A172 (cell line): Measurements from ENCODE around the gene NXN. TPM values are rescaled to one million over a fixed set of nuclear protein-coding genes. Genes with fewer than 3 reads are reported as not detected.
A peak's percentile ranks its signal among the peaks of the same experiment; 100 is the strongest.
"Not testable (repeated sequence)": the region's sequence is repeated elsewhere in the genome, so short reads cannot be mapped to it uniquely, and the experiment has no call there.

Source experiments
- DNase-seq: peaks from one replicate; pipeline ENCODE4 v3.0.0-alpha.2; 2015; ENCODE audit warnings: low spot score
- total RNA-seq: library from RNA; depleted of rRNA; stranded (reverse); fragments of >200 nt; shearing (Covaris generic); gene quantifications from 2 replicates; pipeline ENCODE4 v1.2.3, GENCODE V29; 2014

NXN gene
- total RNA-seq, 1 experiment from 2014 or later, result 7.2 TPM

DNA sequence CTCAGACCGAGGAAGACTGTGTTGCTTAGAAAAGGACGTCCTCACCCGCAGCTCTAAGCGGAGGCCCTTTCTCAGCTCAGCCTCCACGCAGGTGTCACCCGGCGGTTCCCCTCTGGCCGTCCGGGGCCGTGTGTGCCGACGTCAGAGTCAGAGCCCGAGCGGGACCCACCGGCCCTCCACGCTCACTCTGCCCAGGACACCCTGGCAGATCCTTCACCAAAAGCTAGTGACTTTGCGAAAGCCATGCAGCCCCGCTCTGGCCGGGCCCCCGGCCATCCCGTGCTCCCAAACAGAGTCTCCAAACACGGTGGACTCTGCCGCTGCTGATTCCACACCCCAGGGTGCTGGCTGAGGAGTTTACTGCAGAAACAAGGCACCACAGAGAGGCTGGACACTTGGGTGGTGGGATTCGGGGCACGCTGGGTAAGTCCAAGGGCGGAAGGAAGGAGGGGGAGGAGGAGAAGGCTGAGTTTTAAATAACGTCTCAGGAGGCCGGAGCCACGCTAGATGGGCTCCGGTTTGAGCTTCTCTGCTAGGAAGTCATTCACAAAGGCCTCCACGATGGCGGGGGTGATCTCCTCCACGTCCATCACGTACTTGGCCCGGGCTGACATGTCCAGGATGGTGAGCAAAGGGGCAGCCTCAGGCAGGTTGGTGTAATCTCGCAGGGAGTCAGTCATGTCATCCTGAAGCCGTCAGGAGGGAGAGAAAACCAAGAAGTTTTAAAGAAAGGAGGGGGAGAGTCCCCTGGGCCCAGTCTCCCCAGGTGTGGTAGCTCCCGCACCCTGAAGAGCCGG, 178.9 kb downstream of the NXN start:
- no peak for DNase-seq

DNA sequence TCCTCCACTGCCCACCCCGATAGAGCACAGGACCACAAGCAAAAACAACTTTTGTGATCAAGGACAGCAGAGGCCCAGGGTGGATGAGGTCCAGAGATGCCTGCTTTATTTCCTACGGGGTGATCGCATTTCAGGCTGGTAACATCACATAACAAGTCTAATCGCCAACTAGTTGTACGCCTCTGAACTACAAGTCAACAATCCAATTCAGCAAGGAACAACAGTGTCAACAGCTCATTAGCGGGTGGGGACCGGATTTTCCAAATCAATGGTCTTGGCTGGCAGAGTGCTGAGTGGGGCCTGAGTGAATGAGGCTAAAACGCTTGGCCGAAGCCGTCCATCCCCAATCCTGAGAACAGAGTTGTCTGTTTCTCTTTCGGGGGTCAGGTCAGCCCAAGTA, 180.3 kb downstream of the NXN start:
- DNase-seq, result no peak

DNA sequence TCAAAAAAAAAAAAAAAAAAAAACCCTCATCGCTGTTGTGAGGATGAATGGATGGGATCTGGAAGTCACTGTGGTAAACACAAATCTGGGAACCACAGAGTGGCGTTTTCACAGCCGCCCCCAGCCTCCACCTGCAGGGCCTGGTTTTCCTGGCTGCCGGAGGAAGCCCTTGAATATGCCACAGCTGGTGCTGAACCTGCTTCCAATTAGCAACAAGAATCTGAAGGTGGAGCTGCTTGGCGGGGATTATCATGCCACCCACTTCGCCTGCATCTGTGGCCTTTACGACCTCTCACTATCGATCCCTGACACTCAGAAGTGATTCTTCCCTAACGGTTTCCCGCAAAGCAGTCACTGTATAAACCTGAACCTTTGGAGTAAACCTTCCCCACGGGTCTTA, 181.3 kb downstream of the NXN start:
- no peak for DNase-seq

GRCh38 chr17:797236-797840, 182.2 kb downstream of the NXN start:
- no peak for DNase-seq

GRCh38 chr17:796609-797008, 183.0 kb downstream of the NXN start:
- DNase-seq, result no peak

GRCh38 chr17:795721-796120, 183.9 kb downstream of the NXN start:
- no peak for DNase-seq

DNA sequence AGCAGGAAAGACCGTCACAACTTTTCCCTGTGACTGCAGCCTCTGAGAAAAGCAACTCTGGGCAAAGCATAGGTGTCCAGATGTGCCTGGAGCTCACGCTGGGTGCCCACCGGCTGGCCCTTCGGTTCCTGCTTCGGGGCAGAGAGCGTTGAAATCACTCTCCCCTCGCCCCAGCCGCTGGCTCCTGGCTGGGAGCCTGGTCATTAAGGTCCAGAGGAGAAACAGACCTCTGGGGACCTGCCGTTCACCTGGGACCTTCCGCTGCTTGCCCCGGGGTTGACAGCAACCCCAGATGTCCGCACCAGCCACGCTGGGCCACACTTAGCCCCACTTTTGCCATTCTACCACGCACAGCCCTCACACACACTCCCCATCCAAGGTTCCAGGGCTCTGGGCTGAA, 184.3 kb downstream of the NXN start:
- no peak for DNase-seq

DNA sequence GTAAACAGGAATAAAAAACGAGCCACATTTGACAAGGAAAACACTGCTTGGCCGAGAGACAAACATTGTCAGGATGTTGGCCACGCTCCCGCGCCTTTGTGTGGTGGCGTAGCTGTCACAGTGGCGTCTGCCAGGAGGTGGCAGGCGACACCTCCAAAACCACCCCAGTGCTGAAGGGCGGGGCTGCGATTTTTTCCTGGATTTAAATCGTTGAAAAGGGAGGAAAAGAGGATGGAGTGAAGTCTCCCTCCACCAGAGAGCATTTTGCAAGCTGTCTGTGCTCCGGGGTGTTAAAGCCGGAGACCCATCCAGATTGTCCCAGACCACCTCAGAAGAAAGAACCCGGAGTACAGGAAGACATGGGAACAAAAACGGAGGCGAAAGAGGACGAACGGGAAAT, 184.7 kb downstream of the NXN start:
- peak; percentile 57 for DNase-seq

GRCh38 chr17:792277-792676, 187.3 kb downstream of the NXN start:
- no peak for DNase-seq

DNA sequence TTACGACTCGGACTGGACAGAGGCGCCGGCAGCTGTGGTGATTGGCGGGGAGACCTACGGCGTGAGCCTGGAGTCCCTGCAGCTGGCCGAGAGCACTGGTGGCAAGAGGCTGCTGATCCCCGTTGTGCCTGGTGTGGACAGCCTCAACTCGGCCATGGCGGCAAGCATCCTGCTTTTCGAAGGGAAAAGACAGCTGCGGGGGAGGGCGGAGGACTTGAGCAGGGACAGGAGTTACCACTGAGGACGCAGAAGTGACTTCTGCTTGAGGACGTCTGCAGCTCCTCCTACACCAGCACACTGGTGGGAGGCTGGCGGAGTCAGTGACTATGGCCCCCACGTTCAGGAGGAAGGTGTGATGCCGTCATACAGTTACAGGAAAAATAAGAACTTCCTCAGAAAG, 187.7 kb downstream of the NXN start:
- DNase-seq, result no peak

DNA sequence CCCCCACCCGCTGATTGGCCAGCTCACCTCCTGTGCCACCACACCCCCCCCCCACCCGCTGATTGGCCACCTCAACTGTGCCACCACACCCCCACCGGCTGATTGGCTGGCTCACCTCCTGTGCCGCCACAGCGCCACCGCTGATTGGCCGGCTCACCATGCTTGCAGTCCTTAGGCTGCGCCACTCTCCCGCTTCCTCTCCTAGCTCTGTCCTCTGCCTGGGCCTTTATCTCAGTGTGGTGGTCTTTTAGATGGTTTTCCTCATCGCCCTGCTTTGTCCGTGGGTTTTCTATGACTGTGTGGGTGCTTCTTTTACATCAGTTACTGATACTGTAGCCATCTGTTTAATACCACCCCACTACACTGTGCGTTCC, 188.7 kb downstream of the NXN start:
- DNase-seq, result not testable (repeated sequence)

DNA sequence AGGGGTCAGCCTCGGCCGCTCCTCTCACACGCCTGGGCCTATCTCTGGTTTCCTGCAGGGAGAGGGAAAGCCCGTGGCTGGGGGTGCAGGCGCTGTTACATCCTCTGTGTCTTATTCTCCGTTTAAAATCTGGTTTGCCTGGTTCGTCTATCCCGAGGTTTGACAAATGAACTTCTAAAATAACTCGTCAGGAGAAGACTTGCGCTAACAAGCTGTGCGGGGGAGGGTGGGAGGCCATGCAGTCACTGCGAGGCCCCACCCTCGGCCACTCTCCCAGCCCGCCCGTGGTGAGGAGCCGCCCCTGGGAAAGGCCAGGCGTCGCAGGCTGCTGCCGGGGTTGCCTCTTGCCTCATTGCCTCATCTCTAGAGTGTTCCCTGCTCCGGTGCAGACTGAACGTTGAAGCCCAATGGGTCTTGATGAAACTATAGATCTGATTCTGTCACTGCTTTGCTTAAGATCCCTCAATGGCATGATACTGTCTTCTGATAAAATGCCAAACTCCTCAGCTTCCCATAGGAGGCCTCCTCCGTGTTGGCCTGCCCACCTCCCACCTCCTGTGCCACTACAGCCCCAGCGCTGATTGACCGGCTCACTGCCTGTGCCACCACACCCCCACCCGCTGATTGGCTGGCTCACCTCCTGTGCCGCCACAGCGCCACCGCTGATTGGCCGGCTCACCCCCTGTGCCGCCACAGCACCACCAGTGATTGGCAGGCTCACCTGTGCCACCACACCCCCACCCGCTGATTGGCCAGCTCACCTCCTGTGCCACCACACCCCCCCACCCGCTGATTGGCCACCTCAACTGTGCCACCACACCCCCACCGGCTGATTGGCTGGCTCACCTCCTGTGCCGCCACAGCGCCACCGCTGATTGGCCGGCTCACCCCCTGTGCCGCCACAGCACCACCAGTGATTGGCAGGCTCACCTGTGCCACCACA, 189.4 kb downstream of the NXN start:
- not testable (repeated sequence) for DNase-seq

- no peak for DNase-seq
These were observed 190.3 kb downstream of the NXN start for GRCh38 chr17:789160-789840.

- no peak for DNase-seq
These were observed 191.0 kb downstream of the NXN start for GRCh38 chr17:788551-788950.

GRCh38 chr17:787641-788221, 191.8 kb downstream of the NXN start:
- no peak for DNase-seq

- DNase-seq, result not testable (repeated sequence)
These were observed 193.7 kb downstream of the NXN start for GRCh38 chr17:785901-786300.

DNA sequence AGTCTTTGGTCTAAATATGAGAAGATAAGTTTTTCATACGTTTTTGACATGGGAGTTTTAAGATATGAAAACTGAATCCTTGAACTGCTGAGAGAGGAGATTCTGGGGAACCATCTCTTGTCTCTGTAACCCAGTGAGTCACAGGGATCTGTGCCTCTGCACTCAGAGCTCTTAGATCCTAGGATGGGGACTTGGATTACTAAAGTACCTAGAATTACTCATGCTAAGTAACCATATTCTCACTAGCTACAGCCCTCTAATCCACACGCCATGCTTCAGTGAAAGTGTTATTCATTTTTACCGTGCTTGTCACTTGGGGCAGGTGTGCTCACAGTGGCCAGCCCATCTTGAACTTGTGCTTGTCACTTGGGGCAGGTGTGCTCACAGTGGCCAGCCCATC, 195.4 kb downstream of the NXN start:
- DNase-seq, result no peak

GRCh38 chr17:781805-782731, 197.5 kb downstream of the NXN start, which contains the start of the genes GLOD4 and MRM3:
GLOD4 (minus strand) TSS chr17:782280; CDS start chr17:782255, 25 bp downstream.
MRM3 (plus strand) TSS chr17:782353; CDS start chr17:782379, 26 bp downstream.
- DNase-seq, result peak; percentile 69

DNA sequence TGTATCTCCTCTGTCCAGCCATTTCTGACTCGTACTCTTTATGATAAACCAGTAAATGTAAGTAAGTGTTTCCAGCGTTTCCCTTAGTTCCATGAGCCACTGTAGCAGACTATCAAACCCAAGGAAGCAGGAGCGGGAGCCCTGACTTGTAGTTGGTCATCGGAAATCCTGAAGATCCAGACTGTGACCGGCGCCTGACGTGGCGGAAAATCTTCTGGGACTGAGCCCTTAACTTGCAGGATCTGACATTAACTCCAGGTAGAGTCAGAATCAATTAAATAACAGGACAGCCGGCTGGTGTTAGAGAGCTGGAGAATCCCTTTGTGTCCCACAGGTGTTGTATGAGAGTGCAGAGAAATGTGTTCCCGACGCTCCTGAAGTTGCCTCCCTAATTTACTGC, 201.5 kb downstream of the NXN start:
- DNase-seq, result no peak

DNA sequence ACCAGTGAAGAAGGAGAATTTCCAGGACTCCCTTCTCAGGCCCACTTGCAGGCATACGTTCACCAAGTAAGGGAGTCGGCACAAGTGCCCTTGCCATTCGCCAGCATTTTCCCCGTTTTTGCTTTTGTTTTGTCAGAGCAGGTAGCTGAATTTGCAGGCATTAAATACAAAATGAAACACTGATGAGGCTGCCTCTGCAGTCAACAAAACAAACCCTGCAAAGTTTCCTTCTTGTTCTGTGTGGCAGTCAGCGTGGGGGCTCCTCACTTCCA, 205.3 kb downstream of the NXN start:
- no peak for DNase-seq
